Tibial artery (tissue), 4 donors: Measurements from ENCODE around the gene LRP3.

Experiments
- DNase-seq, 2 donors: peaks; one replicate each; pipeline ENCODE4 v3.0.0-alpha.2; 2019
- H3K27ac ChIP-seq, 2 donors: fragments of 200-600 bp; sonication (generic) in 1 of 2; 1 replicate in 1 of 2; 2 replicates in 1 of 2; pipeline ENCODE4 v1.5.1; 2018 to 2019; ENCODE audit warnings: mild to moderate bottlenecking in 1 of 2
- H3K27me3 ChIP-seq, 2 donors: fragments of 200-600 bp; sonication (generic) in 1 of 2; one replicate each; pipeline versions ENCODE4 v1.5.1 to v1.6.0; 2016 to 2019
- H3K36me3 ChIP-seq, 3 donors: fragments of 200-600 bp; sonication (generic) in 2 of 3; one replicate each; pipeline ENCODE4 v1.5.1; 2016 to 2019; ENCODE audit warnings: mild to moderate bottlenecking in 2 of 3
- H3K4me1 ChIP-seq, 4 donors: fragments of 200-600 bp; sonication (generic) in 2 of 4; 1 replicate in 3 of 4; 2 replicates in 1 of 4; pipeline ENCODE4 v1.5.1; 2016 to 2019
- H3K4me3 ChIP-seq, 2 donors: fragments of 200-600 bp; sonication (generic) in 1 of 2; 1 replicate in 1 of 2; 2 replicates in 1 of 2; pipeline ENCODE4 v1.5.1; 2018 to 2019; ENCODE audit warnings: mild to moderate bottlenecking in 2 of 2
- H3K9me3 ChIP-seq, 3 donors: fragments of 200-600 bp; sonication (generic) in 1 of 3; one replicate each; pipeline ENCODE4 v1.5.1; 2016 to 2019
- intact Hi-C: fragments of 100-400 bp; cut with DNase I; formaldehyde crosslinking; loops from one replicate; pipeline ENCODE4 v1.15.0; 2023; ENCODE audit warnings: low total_unique reads
- TF ChIP-seq, protein P1 (sequence below), 2 experiments: fragments of 200-600 bp in 1 of 2; fragments of 450-650 bp in 1 of 2; IDR thresholded peaks; one replicate each; pipeline ENCODE4 v1.5.1; 2017 to 2019; ENCODE audit warnings: antibody characterized with exemption in 2 of 2, mild to moderate bottlenecking in 1 of 2, moderate library complexity in 1 of 2

Gene LRP3

DNA sequence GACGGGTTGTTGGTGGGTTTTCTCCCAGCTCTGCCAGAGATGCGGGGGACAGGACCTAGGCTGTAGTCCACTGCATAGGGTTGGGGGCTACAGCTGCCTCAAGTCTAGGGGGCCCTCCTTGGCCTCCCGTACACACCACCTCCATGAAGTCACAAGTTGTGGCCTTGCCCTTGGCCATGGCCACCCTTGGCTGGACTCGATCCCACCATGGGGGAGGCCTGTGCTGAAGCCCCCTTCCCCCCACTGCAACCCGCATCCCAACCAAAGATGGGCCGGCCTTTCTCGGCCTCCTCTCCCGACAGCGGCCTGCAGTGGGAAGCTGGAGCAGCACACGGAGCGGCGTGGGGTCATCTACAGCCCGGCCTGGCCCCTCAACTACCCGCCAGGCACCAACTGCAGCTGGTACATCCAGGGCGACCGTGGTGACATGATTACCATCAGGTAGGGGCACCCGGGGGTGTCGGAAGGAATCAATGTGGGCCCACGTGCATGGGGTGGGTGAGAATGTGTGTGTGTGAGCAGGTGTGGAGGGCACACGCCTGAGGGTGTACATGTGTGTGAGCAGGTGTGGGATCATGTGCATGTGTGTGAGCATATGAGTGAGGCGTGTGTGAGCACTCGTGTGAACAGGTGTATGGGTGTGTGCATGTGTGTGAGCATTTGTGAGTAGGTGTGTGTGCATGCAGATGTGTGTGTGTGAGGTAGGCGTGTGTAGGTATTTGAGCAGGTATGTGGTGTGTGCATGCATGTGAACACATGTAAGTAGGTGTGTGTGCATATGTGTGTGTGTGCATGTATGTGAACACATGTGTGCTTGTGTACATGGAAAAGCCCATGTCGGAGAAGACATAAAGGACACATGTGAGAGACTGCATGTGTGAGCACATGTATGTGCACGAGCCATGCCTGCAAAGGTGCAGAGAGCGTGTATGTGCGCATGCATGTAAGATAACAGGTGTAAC, 8.7 kb downstream of the LRP3 start:
- DNase-seq: no peak
- intact Hi-C loops: no loop called here
- Histone ChIP-seq H3K4me1 (no peaks in the 10 kb centered on the region), H3K36me3 (peaks cover 0 to 84% (median 39%) of the 10 kb centered on the region in 3 donors), H3K4me3 (no peak overlapping the region), H3K27me3 (no peaks in the 10 kb centered on the region), H3K27ac (no peak overlapping the region), H3K9me3 (no peaks in the 10 kb centered on the region)
- TF ChIP-seq, protein P1, sequence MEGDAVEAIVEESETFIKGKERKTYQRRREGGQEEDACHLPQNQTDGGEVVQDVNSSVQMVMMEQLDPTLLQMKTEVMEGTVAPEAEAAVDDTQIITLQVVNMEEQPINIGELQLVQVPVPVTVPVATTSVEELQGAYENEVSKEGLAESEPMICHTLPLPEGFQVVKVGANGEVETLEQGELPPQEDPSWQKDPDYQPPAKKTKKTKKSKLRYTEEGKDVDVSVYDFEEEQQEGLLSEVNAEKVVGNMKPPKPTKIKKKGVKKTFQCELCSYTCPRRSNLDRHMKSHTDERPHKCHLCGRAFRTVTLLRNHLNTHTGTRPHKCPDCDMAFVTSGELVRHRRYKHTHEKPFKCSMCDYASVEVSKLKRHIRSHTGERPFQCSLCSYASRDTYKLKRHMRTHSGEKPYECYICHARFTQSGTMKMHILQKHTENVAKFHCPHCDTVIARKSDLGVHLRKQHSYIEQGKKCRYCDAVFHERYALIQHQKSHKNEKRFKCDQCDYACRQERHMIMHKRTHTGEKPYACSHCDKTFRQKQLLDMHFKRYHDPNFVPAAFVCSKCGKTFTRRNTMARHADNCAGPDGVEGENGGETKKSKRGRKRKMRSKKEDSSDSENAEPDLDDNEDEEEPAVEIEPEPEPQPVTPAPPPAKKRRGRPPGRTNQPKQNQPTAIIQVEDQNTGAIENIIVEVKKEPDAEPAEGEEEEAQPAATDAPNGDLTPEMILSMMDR (IDR thresholded peaks at IDR 0.05): no peak

DNA sequence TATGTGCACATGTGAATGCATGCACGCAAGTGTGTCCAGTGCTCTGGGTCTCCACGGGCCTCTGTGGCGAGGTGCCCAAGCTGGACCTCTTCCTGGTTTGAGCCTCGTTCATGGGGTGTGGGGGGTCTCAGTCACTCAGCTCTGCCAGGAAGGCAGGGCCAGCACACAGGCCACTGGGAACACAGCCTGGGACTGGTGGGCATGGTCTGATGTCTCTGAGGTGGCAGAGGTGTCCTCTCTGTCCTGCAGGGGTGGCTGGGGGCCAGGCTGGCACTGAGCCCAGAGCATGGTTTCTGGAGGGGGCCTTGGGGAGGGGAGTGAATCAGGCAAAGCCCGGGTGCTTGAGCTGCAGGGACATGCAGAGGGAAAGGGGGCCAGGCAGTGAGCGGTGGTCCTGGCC, 9.4 kb downstream of the LRP3 start:
- Histone ChIP-seq H3K4me1 (no peaks in the 10 kb centered on the region), H3K27me3 (no peaks in the 10 kb centered on the region), H3K36me3 (peaks cover 0 to 78% (median 38%) of the 10 kb centered on the region in 3 donors), H3K4me3 (no peak overlapping the region), H3K9me3 (no peaks in the 10 kb centered on the region), H3K27ac (no peak overlapping the region)
- intact Hi-C loops: no loop called here
- DNase-seq: no peak
- TF ChIP-seq, protein P1 (IDR thresholded peaks at IDR 0.05): no peak

DNA sequence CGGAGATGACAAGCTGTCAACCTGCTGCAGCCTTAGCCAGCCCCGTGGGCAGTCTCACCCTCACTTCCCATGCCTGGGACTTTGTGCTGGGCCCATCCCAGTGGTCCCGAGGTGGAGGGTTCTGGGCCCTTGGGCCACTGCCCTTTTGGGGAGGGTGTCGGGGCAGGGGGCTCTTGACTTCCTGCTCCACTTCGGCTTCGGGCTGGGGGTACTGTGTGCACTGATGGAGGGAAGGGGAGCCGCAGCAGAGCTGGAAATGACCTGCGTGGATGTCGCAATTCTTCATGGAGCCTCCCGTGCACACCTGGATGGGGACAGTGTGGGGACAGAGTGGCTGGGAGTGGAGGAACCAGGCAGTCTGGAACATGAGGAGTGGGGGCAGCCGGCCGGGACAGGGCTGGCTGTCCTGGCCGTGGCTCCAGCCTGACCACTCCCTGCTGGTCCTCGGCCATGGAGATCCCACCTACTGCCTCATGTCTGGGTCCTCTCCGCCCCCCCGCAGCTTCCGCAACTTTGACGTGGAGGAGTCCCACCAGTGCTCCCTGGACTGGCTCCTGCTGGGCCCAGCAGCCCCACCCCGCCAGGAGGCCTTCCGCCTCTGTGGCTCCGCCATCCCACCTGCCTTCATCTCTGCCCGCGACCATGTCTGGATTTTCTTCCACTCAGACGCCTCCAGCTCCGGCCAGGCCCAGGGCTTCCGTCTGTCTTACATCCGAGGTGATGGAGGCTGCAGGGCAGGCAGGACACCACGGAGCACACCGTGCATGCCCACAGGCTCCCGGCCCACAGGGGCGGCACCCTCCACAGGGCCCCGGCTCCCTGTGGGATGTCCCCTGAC, 10.2 kb downstream of the LRP3 start:
- Histone ChIP-seq H3K36me3 (peaks cover 0 to 70% (median 35%) of the 10 kb centered on the region in 3 donors), H3K4me3 (no peak overlapping the region), H3K27me3 (no peaks in the 10 kb centered on the region), H3K4me1 (no peaks in the 10 kb centered on the region), H3K9me3 (no peaks in the 10 kb centered on the region), H3K27ac (no peak overlapping the region)
- TF ChIP-seq, protein P1 (IDR thresholded peaks at IDR 0.05): no peak
- intact Hi-C loops: no loop called here
- DNase-seq: no peak

DNA sequence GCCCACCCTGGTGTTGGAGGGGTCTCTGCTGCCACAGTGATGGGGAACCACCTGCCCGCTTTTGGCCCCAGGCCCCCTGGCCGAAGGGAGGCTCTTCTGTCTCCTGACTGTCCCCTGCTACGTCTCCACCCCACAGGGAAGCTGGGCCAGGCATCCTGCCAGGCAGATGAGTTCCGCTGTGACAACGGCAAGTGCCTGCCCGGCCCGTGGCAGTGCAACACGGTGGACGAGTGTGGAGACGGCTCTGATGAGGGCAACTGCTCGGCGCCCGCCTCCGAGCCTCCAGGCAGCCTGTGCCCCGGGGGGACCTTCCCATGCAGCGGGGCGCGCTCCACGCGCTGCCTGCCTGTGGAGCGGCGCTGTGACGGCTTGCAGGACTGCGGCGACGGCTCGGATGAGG, 11.0 kb downstream of the LRP3 start:
- no peak for DNase-seq
- peaks cover 0 to 70% (median 35%) of the 10 kb centered on the region in 3 donors for H3K36me3 ChIP-seq

DNA sequence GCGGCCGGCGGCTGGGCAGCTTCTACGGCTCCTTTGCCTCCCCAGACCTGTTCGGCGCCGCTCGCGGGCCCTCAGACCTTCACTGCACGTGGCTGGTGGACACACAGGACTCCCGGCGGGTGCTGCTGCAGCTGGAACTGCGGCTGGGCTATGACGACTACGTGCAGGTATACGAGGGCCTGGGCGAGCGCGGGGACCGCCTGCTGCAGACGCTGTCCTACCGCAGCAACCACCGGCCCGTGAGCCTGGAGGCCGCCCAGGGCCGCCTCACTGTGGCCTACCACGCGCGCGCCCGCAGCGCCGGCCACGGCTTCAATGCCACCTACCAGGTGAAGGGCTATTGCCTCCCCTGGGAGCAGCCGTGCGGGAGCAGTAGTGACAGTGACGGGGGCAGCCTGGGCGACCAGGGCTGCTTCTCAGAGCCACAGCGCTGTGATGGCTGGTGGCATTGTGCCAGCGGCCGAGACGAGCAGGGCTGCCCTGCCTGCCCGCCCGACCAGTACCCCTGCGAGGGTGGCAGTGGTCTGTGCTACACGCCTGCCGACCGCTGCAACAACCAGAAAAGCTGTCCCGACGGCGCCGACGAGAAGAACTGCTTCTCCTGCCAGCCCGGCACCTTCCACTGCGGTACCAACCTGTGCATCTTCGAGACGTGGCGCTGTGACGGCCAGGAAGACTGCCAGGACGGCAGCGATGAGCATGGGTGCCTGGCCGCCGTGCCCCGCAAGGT, 11.6 kb downstream of the LRP3 start:
- Histone ChIP-seq H3K4me3 (no peak overlapping the region), H3K4me1 (no peaks in the 10 kb centered on the region), H3K9me3 (no peaks in the 10 kb centered on the region), H3K27ac (no peak overlapping the region), H3K27me3 (no peaks in the 10 kb centered on the region), H3K36me3 (peaks cover 0 to 70% (median 35%) of the 10 kb centered on the region in 3 donors)
- TF ChIP-seq, protein P1 (IDR thresholded peaks at IDR 0.05): no peak
- no peak for DNase-seq
- intact Hi-C loops: no loop called here

More for the DNA sequence above, 11.0 kb downstream of the LRP3 start:
- no peaks in the 10 kb centered on the region for H3K4me1 ChIP-seq
- TF ChIP-seq, protein P1 (IDR thresholded peaks at IDR 0.05): no peak
- no peaks in the 10 kb centered on the region for H3K27me3 ChIP-seq
- H3K9me3 ChIP-seq: no peaks in the 10 kb centered on the region
- intact Hi-C loops: no loop called here
- no peak overlapping the region for H3K4me3 ChIP-seq
- no peak overlapping the region for H3K27ac ChIP-seq
